Activated CD4-positive, alpha-beta memory T cell treated with anti-CD3 and anti-CD28 coated beads for 36 hours (primary cell): ENCODE measurements around the gene METAP1. TPM values are rescaled to one million over a fixed set of nuclear protein-coding genes. Genes with fewer than 3 reads are reported as not detected.
"Not testable (repeated sequence)": the region's sequence is repeated elsewhere in the genome, so short reads cannot be mapped to it uniquely, and the experiment has no call there.

Experiments used
- CTCF ChIA-PET: fragments of 350-600 bp; sonication (Branson Sonifier 250); formaldehyde crosslinking; loops from one replicate; lab custom pipeline; 2021; ENCODE audit warnings: antibody characterized with exemption, inconsistent platforms; lab: Charles Lee
- POLR2A ChIA-PET: fragments of 350-600 bp; sonication (Branson Sonifier 250); formaldehyde crosslinking; loops from one replicate; lab custom pipeline; 2021; ENCODE audit warnings: antibody characterized with exemption; lab: Charles Lee
- DNase-seq: peaks from one replicate; pipeline ENCODE4 v3.0.0-alpha.2; 2020
- H3K27ac Mint-ChIP-seq: one replicate; pipeline ENCODE4 v1.8.0; 2021; ENCODE audit warnings: mixed read lengths
- H3K27me3 Mint-ChIP-seq: one replicate; pipeline ENCODE4 v1.8.0; 2021; ENCODE audit warnings: mixed read lengths
- H3K36me3 Mint-ChIP-seq: one replicate; pipeline ENCODE4 v1.8.0; 2021; ENCODE audit warnings: mixed read lengths
- H3K4me1 Mint-ChIP-seq: one replicate; pipeline ENCODE4 v1.8.0; 2021; ENCODE audit warnings: low read depth, mixed read lengths
- H3K4me3 Mint-ChIP-seq: one replicate; pipeline ENCODE4 v1.8.0; 2021; ENCODE audit warnings: mild to moderate bottlenecking, mixed read lengths
- H3K9me3 Mint-ChIP-seq: one replicate; pipeline ENCODE4 v1.8.0; 2021; ENCODE audit warnings: mixed read lengths
- intact Hi-C: fragments of 100-400 bp; cut with micrococcal nuclease; formaldehyde crosslinking; loops from one replicate; pipeline ENCODE4 v1.15.1; 2023
- total RNA-seq, 2 experiments: library from RNA; stranded (reverse); gene quantifications; one replicate each; pipeline ENCODE4 v1.2.3, GENCODE V29; 2021

METAP1 gene
- total RNA-seq, 2 experiments from 2014 or later = 60.7 to 61.1 TPM

DNA sequence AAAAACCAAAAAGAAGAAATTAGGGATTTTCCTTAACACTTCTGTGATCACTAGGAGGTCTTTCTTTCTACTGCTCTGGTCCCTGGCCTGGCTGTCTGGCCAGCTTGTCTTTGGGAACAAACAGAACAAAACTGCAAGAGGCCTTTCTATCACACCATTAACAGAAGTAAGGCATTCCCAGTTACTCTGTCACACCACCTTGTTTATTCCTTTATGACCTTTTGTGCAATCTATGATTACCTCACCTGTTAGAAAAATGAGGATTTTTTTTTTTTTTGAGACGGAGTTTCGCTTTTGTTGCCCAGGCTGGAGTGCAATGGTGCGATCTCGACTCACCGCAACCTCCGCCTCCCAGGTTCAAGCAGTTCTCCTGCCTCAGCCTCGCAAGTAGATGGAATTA lies 3.0 kb downstream of the METAP1 start:
- POLR2A ChIA-PET = interaction anchor here (0.6 to 0.9 kb wide), 3 partner anchors 70 to 829 kb away, joined by 4 to 5 read pairs (median 4); no protein-coding TSS in a partner anchor
- no peak for DNase-seq
- intact Hi-C loops = loop anchor here (5.0 to 10.0 kb wide), 3 partner anchors 551 to 954 kb away; partner anchors contain the start of genes DAPP1 and H2AZ1
- Mint-ChIP-seq H3K27ac (no peak overlapping the region), H3K27me3 (no peaks in the 10 kb centered on the region), H3K4me3 (no peak overlapping the region), H3K4me1 (peaks cover 55% of the 10 kb centered on the region), H3K36me3 (no peaks in the 10 kb centered on the region), H3K9me3 (no peaks in the 10 kb centered on the region)
- CTCF ChIA-PET = interaction anchor here (2.5 to 4.9 kb wide), 2 partner anchors 57 to 58 kb away, joined by 11 to 216 read pairs; no protein-coding TSS in a partner anchor

DNA sequence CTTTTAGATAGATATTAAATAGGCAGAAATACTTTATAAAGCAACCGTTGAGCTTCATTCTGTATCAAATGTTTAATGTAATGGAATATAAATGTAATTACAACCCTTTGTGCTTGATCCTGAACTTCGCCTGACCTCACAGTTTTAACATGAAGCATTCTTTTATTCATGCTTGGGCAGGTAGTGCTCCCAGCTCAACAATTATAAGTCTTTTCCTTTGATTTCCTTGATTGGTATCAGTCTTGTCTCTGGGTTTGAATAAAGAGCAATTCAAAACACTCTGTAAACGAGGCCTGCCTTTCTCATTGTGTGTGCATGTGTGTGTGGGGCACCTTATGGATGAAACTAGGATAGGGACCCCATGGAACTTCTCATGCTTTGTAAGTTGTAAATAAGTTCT lies 6.8 kb downstream of the METAP1 start:
- no peaks in the 10 kb centered on the region for H3K27me3 Mint-ChIP-seq
- no peak overlapping the region for H3K4me3 Mint-ChIP-seq
- intact Hi-C loops = no loop called here
- no peak for DNase-seq
- POLR2A ChIA-PET = no interaction called here
- H3K4me1 Mint-ChIP-seq = peaks cover 54% of the 10 kb centered on the region
- H3K27ac Mint-ChIP-seq = no peak overlapping the region
- no peaks in the 10 kb centered on the region for H3K9me3 Mint-ChIP-seq
- CTCF ChIA-PET = interaction anchor here (1.3 to 1.4 kb wide), 2 partner anchors 27 to 54 kb away, joined by 3 to 5 read pairs; no protein-coding TSS in a partner anchor
- peaks cover under 1% of the 10 kb centered on the region for H3K36me3 Mint-ChIP-seq

DNA sequence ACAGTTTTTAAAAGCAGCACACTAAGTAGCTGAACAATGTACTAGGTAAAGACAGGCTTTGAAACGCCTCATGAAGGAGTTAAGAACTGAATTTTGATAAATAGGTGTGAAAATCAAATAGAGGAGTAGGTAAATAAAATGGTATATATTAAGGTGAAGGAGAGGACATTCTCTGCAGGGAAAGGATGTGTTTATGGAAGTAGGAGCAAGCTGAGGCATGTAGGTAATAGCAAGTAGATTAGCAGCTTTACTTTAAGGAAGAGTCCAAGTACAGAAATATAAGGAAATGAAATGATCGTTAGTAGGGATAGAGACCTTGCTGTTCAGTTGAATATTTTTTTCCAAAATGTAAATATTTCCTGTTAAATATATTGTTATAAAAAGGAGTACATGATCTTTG lies 12.5 kb downstream of the METAP1 start:
- peaks cover 28% of the 10 kb centered on the region for H3K4me1 Mint-ChIP-seq
- H3K36me3 Mint-ChIP-seq = peaks cover 11% of the 10 kb centered on the region
- H3K27ac Mint-ChIP-seq = no peak overlapping the region
- H3K27me3 Mint-ChIP-seq = no peaks in the 10 kb centered on the region
- DNase-seq = no peak
- no peak overlapping the region for H3K4me3 Mint-ChIP-seq
- ChIA-PET CTCF (interaction anchor here (1.0 to 1.7 kb wide), 2 partner anchors 13 to 48 kb away, joined by 5 to 9 read pairs; partner anchors contain the start of gene METAP1), POLR2A (no interaction called here)
- intact Hi-C loops = no loop called here
- H3K9me3 Mint-ChIP-seq = peaks cover 5% of the 10 kb centered on the region

DNA sequence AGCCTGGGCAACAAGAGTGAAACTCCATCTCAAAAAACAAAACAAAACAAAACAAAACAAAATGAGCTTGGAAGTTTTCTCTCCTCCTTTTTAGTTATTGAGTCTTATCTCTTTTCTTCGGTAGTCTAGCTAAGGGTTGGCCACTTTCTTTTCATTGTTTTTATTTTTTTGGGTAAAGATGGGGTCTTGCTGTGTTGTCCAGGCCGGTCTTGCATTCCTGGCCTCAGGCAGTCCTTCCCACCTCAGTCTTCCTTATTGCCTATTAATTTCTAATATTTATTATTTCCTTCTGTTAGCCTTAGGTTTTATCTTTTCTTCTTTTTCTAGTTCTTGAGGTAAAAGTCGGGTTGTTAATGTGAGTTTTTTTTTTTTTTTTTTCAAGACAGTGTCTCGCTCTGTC lies 16.4 kb downstream of the METAP1 start:
- ChIA-PET CTCF (interaction anchor here (1.4 kb wide), 1 partner anchor 44 kb away, joined by 4 read pairs; no protein-coding TSS in a partner anchor), POLR2A (no interaction called here)
- no peak overlapping the region for H3K4me3 Mint-ChIP-seq
- H3K27me3 Mint-ChIP-seq = no peaks in the 10 kb centered on the region
- H3K9me3 Mint-ChIP-seq = peaks cover 5% of the 10 kb centered on the region
- H3K4me1 Mint-ChIP-seq = peaks cover 24% of the 10 kb centered on the region
- no peak overlapping the region for H3K27ac Mint-ChIP-seq
- peaks cover 16% of the 10 kb centered on the region for H3K36me3 Mint-ChIP-seq
- DNase-seq = no peak
- intact Hi-C loops = no loop called here

DNA sequence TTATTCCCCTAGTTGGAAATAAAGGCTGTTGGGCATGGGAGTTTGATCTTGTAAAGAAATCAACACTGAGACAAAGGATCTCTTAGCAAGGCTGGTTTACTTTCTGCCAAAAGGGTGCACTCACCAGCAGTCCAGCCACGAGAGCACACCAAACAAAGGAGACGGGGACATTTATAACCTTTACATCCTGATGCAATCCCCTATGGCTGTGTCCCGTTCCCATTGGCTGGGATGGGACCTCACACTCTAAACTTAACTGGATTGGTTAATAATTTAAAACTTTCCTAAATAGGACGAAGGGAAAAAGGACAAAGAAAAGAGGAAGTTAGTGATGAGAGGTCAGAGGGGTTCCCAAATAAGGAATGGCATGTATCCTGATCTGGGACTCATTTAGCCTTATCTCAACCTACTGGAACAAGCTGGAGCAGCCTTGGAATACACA lies 17.9 kb downstream of the METAP1 start:
- CTCF ChIA-PET = interaction anchor here (1.9 kb wide), 1 partner anchor 18 kb away, joined by 4 read pairs; the partner anchor contains the start of gene METAP1
- no peak for DNase-seq
- no peak overlapping the region for H3K4me3 Mint-ChIP-seq
- POLR2A ChIA-PET = interaction anchor here (0.6 kb wide), 1 partner anchor 35 kb away, joined by 3 read pairs; no protein-coding TSS in a partner anchor
- peaks cover 5% of the 10 kb centered on the region for H3K9me3 Mint-ChIP-seq
- H3K4me1 Mint-ChIP-seq = peaks cover 24% of the 10 kb centered on the region
- peaks cover 15% of the 10 kb centered on the region for H3K36me3 Mint-ChIP-seq
- intact Hi-C loops = no loop called here
- no peak overlapping the region for H3K27ac Mint-ChIP-seq
- H3K27me3 Mint-ChIP-seq = no peaks in the 10 kb centered on the region

DNA sequence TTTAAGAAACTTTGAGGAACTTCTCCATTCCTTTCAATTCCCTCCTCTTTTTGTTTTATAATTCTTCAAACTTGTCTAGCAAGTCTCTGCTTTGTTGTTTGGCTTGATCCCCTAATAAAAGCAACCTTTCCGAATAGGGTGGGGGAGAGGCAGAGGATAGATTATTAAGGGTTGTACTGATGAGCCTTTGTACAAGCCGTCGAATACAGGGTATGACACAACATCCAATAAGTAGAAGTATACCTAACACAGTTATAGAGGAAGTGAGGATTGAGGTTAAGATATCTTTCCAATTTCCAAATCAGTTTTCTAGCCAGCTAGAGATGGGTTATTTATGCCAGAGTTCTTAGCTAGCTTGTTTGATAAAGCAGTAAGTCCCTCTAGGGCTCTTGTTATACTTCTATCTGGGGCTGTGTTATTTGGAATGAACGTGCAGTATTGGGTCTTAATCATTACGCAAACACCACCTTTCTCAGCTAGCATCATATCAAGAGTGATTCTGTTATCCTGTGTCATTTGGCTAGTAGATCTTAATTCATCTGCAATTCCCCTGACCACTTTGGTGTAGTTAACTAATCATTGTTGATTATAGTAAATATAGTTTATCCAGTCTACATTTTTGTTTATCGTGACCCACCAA lies 18.5 kb downstream of the METAP1 start:
- CTCF ChIA-PET = interaction anchor here (1.9 kb wide), 1 partner anchor 18 kb away, joined by 4 read pairs; the partner anchor contains the start of gene METAP1
- DNase-seq = no peak
- intact Hi-C loops = no loop called here
- peaks cover 14% of the 10 kb centered on the region for H3K36me3 Mint-ChIP-seq
- no peaks in the 10 kb centered on the region for H3K27me3 Mint-ChIP-seq
- peaks cover 22% of the 10 kb centered on the region for H3K4me1 Mint-ChIP-seq
- no peak overlapping the region for H3K4me3 Mint-ChIP-seq
- POLR2A ChIA-PET = interaction anchor here (0.6 kb wide), 1 partner anchor 35 kb away, joined by 3 read pairs; no protein-coding TSS in a partner anchor
- H3K27ac Mint-ChIP-seq = no peak overlapping the region
- H3K9me3 Mint-ChIP-seq = peaks cover 5% of the 10 kb centered on the region

DNA sequence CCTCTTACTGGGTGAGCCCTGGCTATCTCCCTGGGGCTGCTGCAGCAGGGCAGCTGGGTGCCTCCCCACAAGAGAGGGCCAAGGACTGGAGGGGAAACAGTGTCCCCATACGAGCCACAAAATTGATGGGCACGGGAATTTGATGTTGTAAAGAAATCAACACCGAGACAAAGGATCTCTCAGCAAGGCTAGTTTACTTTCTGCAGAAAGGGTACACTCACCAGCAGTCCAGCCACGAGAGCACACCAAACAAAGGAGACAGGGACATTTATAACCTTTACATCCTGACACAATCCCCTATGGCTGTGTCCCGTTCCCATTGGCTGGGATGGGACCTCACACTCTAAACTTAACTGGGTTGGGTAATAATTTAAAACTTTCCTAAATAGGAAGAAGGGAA lies 25.9 kb downstream of the METAP1 start:
- Mint-ChIP-seq H3K4me1 (peaks cover 44% of the 10 kb centered on the region), H3K9me3 (peaks cover 24% of the 10 kb centered on the region), H3K27me3 (no peaks in the 10 kb centered on the region), H3K36me3 (peaks cover 28% of the 10 kb centered on the region), H3K4me3 (no peak overlapping the region), H3K27ac (no peak overlapping the region)
- intact Hi-C loops = no loop called here
- no peak for DNase-seq
- CTCF ChIA-PET = no interaction called here
- POLR2A ChIA-PET = no interaction called here

DNA sequence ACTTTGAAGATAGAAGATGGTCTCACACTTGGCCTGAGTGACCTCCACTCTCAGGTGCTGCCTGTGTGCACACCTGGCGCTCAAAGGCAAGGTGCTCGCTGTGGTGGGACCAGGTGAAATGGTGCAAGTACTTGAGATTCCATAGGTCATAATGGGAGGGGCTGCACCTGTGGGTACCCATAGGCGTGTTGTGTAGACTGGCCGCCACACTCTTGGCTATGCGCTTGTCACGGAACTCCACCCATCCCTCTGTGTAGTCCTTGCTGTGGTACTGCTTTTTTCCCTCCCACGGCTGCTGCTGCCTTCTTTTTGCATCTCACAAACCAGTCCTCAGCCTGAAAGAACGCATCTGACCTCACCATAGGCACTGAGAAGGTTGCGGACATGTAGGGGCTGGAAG lies 27.0 kb downstream of the METAP1 start:
- H3K27ac Mint-ChIP-seq = no peak overlapping the region
- H3K36me3 Mint-ChIP-seq = peaks cover 26% of the 10 kb centered on the region
- H3K27me3 Mint-ChIP-seq = no peaks in the 10 kb centered on the region
- CTCF ChIA-PET = interaction anchor here (0.6 kb wide), 1 partner anchor 263 kb away, joined by 3 read pairs; no protein-coding TSS in a partner anchor
- H3K4me3 Mint-ChIP-seq = no peak overlapping the region
- POLR2A ChIA-PET = no interaction called here
- intact Hi-C loops = no loop called here
- no peak for DNase-seq
- H3K9me3 Mint-ChIP-seq = peaks cover 24% of the 10 kb centered on the region
- H3K4me1 Mint-ChIP-seq = peaks cover 46% of the 10 kb centered on the region

DNA sequence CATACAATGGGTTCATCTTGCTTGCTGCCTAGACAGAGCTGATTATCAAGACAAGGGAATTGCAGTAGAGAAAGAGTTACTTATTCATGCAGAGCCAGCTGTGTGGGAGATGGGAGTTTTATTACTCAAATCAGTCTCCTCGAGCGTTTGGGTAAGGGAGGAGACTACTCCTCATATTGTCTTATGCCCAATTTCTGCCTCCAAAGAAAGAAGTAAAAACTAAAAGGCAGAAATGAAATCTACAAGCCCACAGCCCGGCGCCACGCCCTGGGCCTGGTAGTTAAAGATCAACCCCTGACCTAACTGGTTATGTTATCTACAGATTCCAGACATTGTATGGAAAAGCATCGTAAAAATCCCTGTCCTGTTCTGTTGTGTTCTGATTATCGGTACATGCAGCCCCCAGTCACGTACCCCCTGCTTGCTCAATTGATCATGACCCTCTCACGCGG lies 28.3 kb downstream of the METAP1 start:
- H3K27ac Mint-ChIP-seq, DNase-seq, intact Hi-C loops, POLR2A ChIA-PET, CTCF ChIA-PET, H3K4me3 Mint-ChIP-seq, H3K27me3 Mint-ChIP-seq: not testable (repeated sequence)
- Mint-ChIP-seq H3K4me1 (peaks cover 52% of the 10 kb centered on the region), H3K36me3 (peaks cover 26% of the 10 kb centered on the region), H3K9me3 (peaks cover 24% of the 10 kb centered on the region)

DNA sequence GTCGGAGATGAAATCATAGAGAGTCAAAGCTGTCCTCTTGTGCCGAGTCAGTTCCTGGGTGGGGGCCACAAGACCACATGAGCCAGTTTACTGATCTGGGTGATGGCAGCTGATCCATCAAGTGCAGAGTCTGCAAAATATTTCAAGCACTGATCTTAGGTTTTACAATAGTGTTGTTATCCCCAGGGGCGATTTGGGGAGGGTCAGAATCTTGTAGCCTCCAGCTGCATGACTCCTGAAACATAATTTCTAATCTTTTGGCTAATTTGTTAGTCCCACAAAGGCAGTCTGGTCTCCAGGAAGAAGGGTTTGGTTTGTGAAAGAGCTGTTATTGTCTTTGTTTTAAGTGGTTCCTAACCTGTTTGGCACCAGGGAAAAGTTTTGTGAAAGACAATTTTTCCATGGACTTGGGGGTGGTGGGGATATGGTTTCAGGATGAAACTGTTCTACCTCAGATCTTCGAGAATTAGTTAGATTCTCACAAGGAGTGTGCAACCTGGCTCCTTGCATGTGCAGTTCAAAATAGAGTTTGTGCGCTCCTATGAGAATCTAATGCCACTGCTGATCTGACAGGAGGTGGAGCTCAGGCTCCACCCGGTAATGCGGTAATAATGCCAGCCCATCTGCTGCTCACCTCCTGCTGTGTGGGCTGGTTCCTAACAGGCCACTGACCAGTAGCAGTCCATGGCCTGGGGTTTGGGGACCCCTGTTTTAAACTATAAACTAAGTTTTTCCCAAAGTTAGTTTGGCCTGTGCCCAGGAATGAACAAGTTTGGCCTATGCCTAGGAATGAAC lies 29.2 kb downstream of the METAP1 start:
- Mint-ChIP-seq H3K27ac (peak overlapping the region; percentile 14), H3K36me3 (peaks cover 22% of the 10 kb centered on the region), H3K9me3 (peaks cover 20% of the 10 kb centered on the region), H3K4me3 (no peak overlapping the region), H3K27me3 (no peaks in the 10 kb centered on the region), H3K4me1 (peaks cover 59% of the 10 kb centered on the region)
- ChIA-PET POLR2A (interaction anchor here (1.5 kb wide), 1 partner anchor 29 kb away, joined by 6 read pairs; the partner anchor contains the start of gene METAP1), CTCF (interaction anchor here (1.8 to 2.5 kb wide), 2 partner anchors 30 to 31 kb away, joined by 5 to 12 read pairs; partner anchors contain the start of gene METAP1)
- no peak for DNase-seq
- intact Hi-C loops = loop anchor here (1.0 kb wide), 1 partner anchor 28 kb away; no protein-coding TSS in a partner anchor

DNA sequence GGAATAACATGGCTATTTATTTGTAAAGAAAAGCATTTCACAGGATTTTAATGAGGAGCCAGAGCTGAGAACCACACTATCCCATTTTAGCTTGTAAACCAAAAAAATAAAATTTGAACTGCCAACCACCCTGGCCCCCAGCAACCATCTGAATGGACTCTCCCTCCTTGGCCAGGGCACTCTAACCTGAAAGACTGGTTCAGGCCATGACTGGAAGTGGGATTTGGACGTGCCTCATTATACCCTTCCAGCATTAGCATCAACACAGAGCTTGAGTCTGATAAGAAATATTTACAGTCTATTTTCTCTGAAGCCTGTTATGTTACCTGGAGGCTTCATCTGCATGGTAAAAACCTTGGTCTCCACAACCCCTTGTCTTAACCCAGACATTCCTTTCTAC lies 30.0 kb downstream of the METAP1 start:
- ChIA-PET CTCF (interaction anchor here (1.8 to 2.5 kb wide), 2 partner anchors 30 kb away, joined by 5 to 12 read pairs; partner anchors contain the start of gene METAP1), POLR2A (interaction anchor here (1.5 kb wide), 1 partner anchor 30 kb away, joined by 6 read pairs; the partner anchor contains the start of gene METAP1)
- no peaks in the 10 kb centered on the region for H3K27me3 Mint-ChIP-seq
- DNase-seq = no peak
- intact Hi-C loops = loop anchor here (1.0 kb wide), 1 partner anchor 29 kb away; no protein-coding TSS in a partner anchor
- H3K9me3 Mint-ChIP-seq = peaks cover 13% of the 10 kb centered on the region
- peaks cover 14% of the 10 kb centered on the region for H3K36me3 Mint-ChIP-seq
- no peak overlapping the region for H3K4me3 Mint-ChIP-seq
- no peak overlapping the region for H3K27ac Mint-ChIP-seq
- H3K4me1 Mint-ChIP-seq = peaks cover 65% of the 10 kb centered on the region
